Measurements from ENCODE around the gene SLC10A7. TPM values are rescaled to one million over a fixed set of nuclear protein-coding genes. Genes with fewer than 3 reads are reported as not detected.

Gene SLC10A7
- total RNA-seq, 1 experiment from 2014 or later, result 3.9 TPM

- H3K4ac ChIP-seq (ENCODE audit: low read depth, low read length), result no peak overlapping the region
- no peak overlapping the region for H2BK15ac ChIP-seq (ENCODE audit: low read depth, low read length)
- no peak overlapping the region for H4K91ac ChIP-seq (ENCODE audit: insufficient read length, low read depth, low read length)
- H2BK120ac ChIP-seq (ENCODE audit: low read depth, low read length, poor library complexity, severe bottlenecking), result no peak overlapping the region
- no peak overlapping the region for H4K8ac ChIP-seq (replicated peaks; ENCODE audit: insufficient read length, low read depth, low read length)
- peaks cover 2% of the 10 kb centered on the region; the same call in 1 of the 2 replicates for H3K4me1 ChIP-seq (ENCODE audit: insufficient read depth, low read length)
- Mint-ChIP-seq H3K9me3 (no peaks in the 10 kb centered on the region), H3K27me3 (ENCODE audit: low read depth) (no peaks in the 10 kb centered on the region; the same call in 1 of the 2 replicates), H3K27ac (no peak overlapping the region), H3K4me1 (peaks cover 10% of the 10 kb centered on the region in 2 experiments), H3K36me3 (ENCODE audit: insufficient read depth in 1 of 3, low read depth in 3 of 3) (no peaks in the 10 kb centered on the region), H3K4me3 (no peak overlapping the region)
- no peaks in the 10 kb centered on the region for H4K20me1 ChIP-seq (ENCODE audit: control insufficient read depth, insufficient read depth, insufficient read length)
- no peaks in the 10 kb centered on the region for H3K23me2 ChIP-seq (ENCODE audit: insufficient read length, low read depth, low read length, poor library complexity, severe bottlenecking)
- no peak overlapping the region for H2BK20ac ChIP-seq (ENCODE audit: low read depth, low read length, poor library complexity, severe bottlenecking)
- H3K4me2 ChIP-seq (ENCODE audit: insufficient read depth, insufficient read length, low read length), result no peak overlapping the region
- no peak overlapping the region for H2BK5ac ChIP-seq (ENCODE audit: insufficient read length, low read length)
- H3K23ac ChIP-seq (ENCODE audit: insufficient read length, low read depth, low read length), result no peak overlapping the region
- H3K79me1 ChIP-seq (ENCODE audit: insufficient read depth, low read depth, low read length, poor library complexity, severe bottlenecking), result no peaks in the 10 kb centered on the region
- H3K27me3 ChIP-seq (ENCODE audit: insufficient read depth, low read length), result no peaks in the 10 kb centered on the region
- H2AK5ac ChIP-seq (ENCODE audit: insufficient read length, low read length), result no peak overlapping the region
- H3K18ac ChIP-seq (ENCODE audit: insufficient read length, low read depth, low read length), result no peak overlapping the region
- no peak for DNase-seq
- H3T11ph ChIP-seq (ENCODE audit: low read length), result no peak overlapping the region
- no peak overlapping the region for H3K27ac ChIP-seq (ENCODE audit: insufficient read length, low read depth, low read length)
- H3K79me2 ChIP-seq (ENCODE audit: insufficient read depth, low read length), result no peaks in the 10 kb centered on the region
- H2AFZ ChIP-seq (ENCODE audit: low read length), result no peak overlapping the region
- TF ChIP-seq CTCF (conservative IDR thresholded peaks at IDR 0.05), result no peak
- no peak overlapping the region for H3K56ac ChIP-seq (ENCODE audit: insufficient read length, low read depth, low read length)
- H3K9me3 ChIP-seq (ENCODE audit: control insufficient read depth, low read depth, low read length), result no peaks in the 10 kb centered on the region
- H3K14ac ChIP-seq (ENCODE audit: insufficient read depth, low read length), result no peak overlapping the region
- no peak overlapping the region for H2BK12ac ChIP-seq (ENCODE audit: insufficient read length, low read depth, low read length)
- H4K5ac ChIP-seq (ENCODE audit: insufficient read length, low read depth, low read length), result no peak overlapping the region
- no peak overlapping the region for H3K9ac ChIP-seq (ENCODE audit: extremely low read depth, insufficient read length, low read length)
Measured at GRCh38 chr4:146263793-146264192, 257.9 kb downstream of the SLC10A7 start.
